HG03565 (cell line): ENCODE results near the gene PSMA3.
"Not testable (repeated sequence)": the region's sequence is repeated elsewhere in the genome, so short reads cannot be mapped to it uniquely, and the experiment has no call there.

Experiments used
- ATAC-seq: cut with Tn5 transposase; IDR thresholded peaks from one replicate; pipeline ENCODE4 v1.9.1; 2021; ENCODE audit warnings: mild to moderate bottlenecking, moderate library complexity; ENCODE audit not compliant: unreplicated experiment

PSMA3 gene

DNA sequence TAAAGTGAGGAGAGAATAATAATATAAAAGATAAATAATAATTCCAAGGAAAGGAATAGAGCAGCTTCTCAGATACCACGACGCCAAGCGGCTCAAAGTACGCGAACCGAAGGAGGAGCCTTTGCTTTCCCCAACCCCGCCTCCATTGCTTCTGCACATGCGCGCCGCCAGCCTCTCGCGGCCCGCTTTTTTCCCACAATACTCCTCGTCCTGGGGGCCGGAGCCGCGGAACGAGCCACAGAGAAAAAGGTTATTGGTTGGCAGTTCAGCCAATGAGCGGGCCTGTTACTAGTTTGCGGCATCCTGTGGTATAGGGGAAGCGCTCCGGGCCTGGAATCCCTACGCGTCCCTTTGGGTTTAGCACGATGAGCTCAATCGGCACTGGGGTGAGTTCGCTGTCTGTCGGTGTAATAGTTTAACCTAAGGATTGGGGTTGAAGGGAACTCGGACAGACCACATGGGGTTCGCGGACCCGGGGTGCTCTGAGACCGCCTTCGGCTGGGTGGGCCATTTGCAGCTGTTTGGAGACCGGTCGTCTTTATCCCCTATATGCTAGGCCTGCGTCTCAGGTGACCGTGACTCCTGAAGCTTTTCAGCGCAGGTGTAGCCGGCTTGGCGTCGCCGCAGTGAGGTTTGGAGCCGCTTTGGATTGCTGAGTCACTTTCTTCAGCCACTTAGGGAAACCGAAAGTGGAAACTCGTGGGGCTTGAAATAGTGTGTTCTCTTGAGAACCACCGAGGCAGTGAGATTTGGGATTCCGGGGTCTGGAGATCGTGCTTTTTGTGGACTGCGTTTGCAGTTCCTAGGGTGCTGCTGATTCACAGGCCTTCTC lies at the start of gene PSMA3:
PSMA3 (plus strand) TSS at position 288 of the 832 bp plus-strand sequence; CDS start at position 366, 78 bp downstream.
- peak; percentile 84 for ATAC-seq

DNA sequence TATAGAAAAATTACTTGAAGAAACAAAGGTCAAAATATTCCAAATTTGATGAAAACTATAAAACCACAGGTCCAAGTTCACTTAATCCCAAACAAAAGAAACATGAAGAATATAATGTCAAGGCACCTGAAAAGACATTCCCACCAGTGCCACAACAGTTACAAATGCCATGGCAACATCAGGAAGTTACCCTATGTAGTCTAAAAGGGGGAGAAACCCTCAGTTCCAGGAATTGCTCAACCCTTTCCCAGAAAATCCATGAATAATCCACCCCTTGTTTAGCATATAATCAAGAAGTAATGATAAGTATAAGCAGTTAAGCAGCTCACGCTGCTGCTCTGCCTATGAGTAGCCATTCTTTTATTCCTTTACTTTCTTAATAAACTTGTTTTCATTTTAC lies 48.4 kb upstream of the PSMA3 start:
- ATAC-seq: no peak

DNA sequence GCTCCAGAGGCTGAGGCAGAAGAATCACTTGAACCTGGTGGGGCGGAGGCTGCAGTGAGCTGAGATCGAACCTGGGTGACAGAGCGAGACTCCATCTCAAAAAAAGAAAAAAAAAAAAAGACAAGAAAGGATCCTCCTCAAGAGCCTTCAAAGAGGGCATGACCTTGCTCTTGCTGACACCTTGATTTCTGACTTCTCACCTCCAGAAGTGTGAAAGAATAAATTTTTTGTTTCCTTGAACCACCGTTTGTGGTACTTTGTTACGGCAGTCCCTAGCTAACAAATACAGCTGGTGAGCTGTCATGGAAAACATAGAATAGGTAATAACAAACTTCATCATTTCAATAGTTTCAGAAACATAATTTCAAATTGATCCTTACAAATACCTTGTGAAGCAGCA lies 46.6 kb upstream of the PSMA3 start:
- ATAC-seq: no peak

DNA sequence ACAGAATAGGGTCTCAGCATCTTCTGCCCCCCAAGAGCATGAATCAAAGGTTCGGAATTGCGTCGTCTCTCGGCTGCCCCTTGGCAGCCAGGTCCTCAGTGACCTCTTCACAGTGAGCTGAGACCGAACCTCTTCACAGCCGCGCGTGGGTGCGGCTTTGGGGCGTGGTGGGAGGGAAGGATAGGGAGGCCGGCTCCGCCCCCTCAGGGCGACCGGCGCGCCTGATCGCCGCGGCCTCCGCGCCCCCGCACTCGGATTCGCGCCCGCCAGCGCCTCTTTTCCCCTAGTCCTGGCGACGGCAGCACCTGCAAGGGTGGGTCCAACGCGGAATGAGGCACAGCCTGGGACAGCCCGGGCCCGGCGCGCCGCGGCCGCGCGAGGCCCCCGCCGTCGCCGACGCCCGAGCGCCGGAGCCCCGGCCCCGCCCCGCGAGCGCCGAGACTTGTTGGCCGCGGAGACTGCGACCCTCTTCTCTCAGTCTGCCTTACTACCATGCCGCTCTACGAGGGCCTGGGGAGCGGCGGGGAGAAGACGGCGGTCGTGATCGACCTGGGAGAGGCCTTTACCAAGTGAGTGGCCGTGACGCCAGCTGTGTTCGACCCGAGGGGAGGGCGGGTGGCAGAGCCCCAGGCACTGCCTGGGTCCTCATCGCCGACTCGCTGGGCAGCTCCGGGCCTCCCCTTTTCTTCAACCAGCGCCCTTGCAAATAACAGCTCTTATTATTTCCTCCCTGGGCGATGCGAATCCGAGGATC lies 44.7 kb upstream of the PSMA3 start, which contains the start of gene ACTR10:
ACTR10 (plus strand) TSS at position 424 of the 754 bp plus-strand sequence; CDS start at position 493, 69 bp downstream.
- ATAC-seq: peak; percentile 92

DNA sequence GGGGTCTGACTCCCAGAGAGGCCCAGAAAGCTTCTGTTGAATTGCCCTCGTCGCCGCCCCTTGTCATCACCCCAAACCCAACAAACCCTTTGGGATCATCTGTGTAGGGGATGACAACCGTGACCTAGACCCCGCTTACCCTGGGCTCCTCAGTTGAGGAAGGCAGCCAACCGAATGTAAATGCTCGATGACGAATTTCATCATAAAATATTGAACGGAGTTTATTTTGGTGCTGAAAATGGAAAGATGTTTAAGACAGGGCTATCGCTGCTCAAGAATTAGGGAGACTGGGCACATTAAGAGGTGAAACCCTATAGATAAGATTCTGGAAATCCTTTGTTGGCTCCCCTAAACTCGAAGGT lies 44.2 kb upstream of the PSMA3 start:
- ATAC-seq: no peak

DNA sequence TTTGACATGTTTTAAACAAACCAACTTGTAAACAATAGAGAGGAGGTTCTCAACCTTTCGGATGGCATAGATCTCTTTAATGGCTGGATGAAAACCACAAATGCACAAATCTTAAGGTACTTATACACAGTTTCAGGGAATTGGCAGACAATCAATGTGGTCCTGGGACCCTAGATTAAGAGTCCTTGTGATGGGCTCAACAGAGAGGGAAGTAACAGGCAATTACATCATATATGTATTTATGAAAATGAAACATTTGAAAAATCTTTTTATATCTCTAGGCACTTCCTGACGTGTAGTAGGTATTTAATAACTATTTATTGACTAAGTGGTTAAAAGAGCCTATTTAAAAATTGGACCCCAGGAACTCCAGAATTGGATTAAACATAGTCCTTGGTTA lies 43.8 kb upstream of the PSMA3 start:
- no peak for ATAC-seq

DNA sequence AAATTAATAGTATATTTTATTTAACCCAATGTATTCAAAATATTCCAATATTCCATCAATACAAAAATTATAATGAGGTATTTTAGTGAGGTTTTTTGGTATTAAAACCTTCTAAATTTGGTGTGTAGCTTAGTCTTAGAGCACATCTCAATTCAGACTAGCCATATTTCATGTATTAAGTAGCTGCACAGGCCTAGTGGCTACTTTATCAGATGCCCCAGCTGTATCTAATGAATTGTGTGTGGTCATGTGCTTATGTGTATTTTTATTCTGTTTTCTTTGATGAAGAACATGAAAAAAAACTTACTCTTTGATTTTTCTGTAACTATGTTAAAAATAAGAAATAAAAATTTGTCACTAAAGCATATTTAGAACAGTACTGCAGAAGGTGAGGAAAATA lies 31.5 kb upstream of the PSMA3 start:
- ATAC-seq: no peak

DNA sequence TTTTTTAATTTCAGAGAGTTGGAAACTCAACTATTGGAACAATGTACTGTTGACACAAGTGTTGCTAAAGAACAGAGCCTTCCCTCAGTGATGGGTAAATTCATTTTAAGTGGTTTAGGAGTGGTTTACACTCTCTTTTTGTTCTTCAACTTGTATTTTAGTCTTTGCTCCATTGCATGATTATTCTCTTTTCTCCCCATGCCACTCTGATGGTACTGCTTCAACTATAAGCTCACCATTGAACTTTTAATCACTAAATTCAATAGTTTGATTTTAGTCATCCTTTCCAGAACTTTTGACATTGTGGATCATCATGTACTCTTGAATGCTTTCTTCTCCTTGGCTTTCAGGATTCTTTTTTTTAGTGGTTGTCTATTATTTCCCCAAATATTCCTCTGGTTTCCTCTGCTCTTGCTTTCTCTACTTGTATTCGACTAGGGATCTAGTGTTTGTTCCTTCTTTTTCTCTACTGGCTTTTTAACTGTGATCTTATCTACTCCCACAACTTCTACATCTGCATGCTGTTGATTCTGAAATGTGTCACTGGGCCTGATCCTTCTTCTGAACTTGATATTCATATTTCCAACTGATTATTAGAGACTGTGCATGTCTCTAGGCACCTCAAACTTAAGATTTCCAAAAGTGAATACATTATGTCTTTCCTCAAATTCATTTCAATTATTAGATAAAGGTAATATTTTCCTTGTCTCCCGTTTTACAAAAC lies 29.3 kb upstream of the PSMA3 start:
- ATAC-seq: no peak

DNA sequence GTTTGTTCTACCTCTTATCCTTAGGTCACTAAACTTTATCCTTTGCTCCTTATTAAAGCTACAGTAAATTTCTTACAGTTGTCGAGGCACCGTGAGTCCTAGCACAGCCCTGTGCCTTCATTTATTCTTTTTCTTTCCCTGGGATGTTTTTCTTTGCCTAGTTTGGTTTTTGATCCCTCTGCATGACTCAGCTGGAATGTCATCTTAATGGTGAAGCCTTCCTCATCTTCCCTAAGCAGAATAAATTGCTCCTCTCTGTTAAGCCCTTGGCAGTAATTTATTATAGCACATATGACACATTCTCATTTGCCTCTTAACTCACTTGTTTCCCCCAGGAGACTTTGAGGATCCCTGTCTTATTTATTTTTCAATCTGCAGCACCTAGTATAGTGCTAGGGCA lies 28.1 kb upstream of the PSMA3 start:
- ATAC-seq: no peak

DNA sequence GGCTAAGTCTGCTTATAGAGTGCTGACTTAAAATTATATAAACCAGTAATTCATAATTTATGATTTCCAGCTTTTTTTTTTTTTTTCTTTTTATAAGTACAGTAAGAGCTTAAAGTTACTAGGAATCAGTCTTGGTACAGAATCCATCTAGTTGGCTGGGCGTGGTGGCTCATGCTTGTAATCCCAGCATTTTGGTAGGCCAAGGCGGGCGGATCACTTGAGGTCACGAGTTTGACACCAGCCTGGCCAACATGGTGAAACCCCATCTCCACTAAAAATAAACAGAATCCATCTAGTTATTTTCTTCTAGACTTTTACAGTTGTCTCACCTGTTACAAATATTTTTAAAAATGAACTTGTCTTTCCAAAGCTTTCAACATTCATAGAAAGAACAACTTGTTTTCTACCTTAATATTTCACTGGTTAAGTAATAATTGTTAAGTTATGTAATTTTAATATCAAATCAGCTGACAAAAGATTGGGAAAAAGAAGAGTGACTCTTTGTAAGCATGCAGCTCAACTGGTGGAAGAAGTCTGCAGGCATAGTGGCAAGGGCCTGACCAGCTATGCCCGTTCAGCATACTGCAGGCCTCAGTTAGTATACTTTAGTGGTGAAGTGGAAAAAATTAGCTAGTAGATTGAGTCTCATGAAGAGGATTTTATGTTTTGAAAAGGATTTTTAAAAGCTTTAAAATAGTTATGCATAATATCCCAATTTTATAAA lies 17.4 kb upstream of the PSMA3 start:
- no peak for ATAC-seq

DNA sequence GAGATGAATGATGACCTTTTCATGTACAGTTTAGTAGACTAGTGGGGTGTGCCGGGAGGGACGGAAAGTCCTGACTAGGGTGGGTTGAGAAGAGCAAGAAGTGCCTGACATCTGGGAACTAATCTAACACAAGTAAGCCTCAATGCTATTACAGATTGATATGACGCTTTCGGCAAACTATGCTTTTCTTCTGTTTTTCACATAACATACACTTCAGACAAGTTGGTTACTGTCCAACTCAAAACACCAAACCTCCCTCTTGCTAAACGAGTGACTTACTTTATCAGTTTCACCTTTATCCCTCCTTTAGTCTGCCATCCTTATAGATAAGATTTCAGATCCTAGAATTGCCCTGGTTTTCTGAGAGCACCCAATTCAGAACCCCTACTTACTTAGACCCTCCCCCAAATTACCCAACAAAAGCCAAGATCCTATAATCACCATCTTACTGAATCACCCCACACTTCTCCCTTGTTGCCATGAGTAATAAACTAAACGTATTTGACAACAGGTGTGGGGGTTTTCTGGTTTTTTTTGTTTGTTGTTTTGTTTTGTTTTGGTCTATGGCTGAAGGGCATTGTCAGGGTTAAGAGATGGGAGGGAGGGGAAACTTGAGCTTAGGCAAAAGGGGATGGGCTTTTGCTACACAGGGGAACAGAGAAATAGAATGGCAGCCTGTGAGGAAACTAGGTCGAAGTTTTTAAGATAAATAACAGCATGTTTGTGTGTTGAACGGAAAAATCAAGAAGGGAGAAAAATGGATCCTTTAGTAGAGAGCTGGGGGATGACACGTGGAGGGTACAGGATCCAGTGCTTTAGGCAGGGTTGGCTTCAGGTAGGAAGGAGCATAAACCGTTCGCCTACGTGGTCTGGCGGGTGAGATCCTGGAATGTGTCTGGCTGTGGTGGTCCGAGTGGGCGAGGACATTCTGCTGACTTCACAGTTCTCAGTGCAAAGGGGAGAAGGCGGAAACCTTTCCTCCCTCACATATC lies 6.1 kb upstream of the PSMA3 start:
- ATAC-seq: no peak

DNA sequence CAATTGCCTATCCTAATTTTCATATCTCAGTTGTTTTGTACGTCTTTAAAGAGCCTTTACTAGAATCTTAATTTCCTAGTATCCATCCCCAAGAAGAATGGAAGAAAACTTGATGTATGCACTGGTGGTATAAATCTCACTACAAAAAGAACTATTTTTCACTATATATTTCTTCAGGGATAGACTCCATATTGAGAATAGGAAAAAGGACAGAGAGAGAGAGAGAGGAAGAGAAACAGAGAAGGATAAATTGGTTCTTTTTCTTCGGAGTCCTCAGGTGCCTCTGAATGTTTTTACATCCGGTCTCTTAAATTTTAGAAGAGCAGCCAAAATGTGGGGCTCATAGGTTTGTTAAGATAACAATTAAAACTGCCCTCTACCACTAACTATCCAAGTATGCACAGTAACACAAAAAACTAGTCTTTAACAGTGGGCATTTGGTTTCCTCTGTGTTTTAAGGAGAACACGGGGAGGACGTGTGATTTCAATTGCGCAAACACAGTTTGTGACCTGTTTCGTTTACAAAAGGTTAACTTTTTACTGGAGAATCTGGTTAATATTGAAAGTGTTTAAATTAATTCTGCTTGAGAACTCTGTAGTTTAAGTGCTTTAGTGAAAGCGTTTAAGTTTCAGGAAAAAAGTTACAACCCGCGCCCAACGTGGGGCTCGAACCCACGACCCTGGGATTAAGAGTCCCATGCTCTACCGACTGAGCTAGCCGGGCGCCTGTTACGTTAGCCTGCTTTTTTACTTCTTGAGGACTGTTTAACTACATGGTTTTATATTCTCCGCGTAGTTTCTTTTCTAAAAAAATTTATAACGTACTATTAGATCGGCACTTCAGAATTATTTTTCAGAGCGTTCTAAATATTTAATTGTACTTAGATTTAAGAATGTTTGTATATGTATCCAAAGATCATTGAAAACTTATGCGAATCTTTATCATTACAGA lies 5.1 kb upstream of the PSMA3 start:
- peak; percentile 17 for ATAC-seq

DNA sequence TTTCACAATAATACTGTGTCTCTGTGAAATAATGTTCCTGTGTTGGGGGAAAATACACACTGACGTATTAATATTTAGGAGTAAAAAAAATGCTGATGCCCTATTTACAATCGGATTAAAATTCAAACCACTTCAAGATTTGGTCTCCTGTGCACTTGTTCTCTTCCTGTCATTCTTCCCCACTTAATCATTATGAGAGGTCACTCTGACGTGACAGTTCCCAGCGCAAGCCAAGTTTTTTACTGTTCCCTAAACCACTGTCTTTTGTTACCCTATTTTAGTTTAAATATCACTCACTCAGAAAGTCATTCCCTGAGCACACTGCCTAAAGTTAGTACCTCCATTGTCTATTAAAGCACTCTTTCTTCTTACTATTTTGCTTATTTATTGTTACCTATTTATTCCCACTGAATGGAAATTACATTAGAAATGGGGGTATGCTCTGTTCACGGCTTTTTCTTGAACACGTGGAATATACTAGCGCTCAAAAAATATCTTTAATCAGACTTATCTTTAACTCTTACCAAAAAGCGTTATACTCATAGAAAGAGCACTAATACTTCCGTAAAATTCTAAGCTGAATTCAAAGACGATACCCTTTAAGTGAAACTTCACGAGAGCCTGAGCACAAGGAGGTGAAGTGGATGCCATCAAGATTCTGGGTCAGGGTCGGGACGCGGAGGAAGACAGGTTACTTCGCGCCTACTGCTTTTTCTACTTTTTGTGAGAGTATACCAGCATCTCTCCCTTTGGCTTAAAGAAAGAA lies 670 bp upstream of the PSMA3 start:
- peak; percentile 22 for ATAC-seq

DNA sequence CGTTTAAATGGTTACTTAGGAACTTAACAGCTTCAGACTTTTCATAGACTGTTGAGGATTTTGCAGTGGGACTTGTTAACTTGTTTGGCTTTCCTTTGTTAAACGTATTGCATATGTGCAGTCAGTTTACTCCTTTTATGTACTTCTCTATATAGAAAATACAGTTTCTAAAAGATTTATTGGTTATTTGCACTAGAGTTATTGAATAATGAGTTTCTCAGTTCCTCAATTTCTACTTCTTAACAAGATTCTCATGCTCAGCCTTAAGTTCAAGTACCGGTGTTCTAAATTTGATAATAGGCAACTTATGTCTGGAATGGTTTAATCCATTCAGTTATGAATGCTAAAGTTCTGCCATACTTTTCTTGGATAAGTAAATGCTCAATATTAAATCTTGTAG lies 919 bp downstream of the PSMA3 start:
- ATAC-seq: no peak

DNA sequence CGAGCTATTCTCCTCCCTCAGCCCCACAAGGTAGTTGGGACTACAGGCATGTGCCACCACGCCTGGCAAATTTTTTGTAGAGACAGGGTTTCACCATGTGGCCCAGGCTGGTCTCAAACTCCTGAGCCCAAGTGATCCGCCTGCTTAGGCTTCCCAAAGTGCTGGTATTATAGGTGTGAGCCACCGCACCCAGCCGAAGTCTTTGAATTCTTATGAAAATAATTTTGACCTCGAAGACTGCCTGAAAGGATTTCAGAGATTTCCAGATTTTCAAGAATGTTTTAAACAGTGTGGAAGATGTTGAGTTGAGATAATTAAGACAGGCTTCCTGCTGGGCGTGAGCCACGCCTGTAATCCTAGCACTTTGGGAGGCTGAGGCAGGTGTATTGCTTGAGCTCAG lies 5.0 kb downstream of the PSMA3 start:
- no peak for ATAC-seq

DNA sequence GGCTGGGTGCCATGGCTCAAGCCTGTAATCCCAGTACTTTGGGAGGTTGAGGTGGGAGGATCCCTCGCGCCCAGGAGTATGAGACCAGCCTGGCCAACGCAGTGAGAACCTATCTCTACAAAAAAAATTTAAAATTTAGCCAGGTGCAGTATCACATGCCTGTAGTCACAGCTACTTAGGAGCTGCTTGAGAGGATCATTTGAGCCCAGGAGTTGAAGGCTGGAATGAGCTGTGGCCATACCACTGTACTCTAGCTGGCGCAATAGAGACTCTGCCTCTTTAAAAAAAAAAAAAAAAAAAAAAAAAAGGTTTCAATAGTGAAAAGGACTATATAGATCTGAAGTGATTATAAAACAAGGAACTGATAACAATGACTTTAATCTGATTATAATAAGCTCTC lies 13.5 kb downstream of the PSMA3 start:
- ATAC-seq: no peak

DNA sequence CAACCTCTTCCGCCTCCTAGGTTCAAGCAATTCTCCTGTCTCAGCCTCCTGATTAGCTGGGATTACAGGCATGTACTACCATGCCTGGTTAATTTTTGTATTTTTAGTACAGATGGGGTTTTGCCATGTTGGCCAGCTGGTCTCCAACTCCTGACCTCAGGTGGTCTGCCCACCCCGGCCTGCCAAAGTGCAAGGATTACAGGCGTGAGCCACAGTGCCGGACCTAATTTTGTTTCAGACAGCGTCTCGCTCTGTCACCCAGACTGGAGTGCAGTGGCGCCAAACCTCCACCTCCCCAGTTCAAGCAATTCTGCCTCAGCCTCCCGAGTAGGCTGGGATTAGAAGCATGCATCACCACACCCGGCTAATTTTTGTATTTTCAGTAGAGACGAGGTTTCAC lies 17.4 kb downstream of the PSMA3 start:
- not testable (repeated sequence) for ATAC-seq

DNA sequence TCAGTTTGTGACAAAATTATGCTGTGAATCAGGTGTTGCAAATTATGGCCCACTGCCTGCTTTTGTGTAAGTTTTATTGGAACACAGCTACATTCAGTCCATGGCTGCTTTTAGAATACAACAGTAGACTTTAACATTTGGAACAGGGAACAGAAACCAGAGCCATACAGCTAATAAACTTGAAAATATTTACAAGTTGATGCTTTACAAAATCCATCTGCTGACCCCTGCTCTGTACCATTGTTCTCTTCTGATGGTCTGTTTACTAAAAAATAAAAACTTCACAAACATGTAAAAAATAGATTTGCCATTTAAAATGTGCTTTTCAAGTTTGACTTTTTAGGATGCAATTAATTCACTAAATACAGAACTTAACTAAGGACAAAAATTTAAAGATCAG lies 20.8 kb downstream of the PSMA3 start:
- no peak for ATAC-seq
